OCI-LY3 (cell line): ENCODE data around the gene CPS1.

Source experiments
- H2AFZ ChIP-seq: fragments of 200-600, 300-600 bp; shearing (Covaris generic); 2 replicates; pipeline ENCODE4 v1.6.0; 2014; ENCODE audit warnings: antibody characterized with exemption, low read depth, low read length
- H3K27ac ChIP-seq: fragments of 200-600, 300-600 bp; sonication (generic); 2 replicates; pipeline ENCODE4 v1.5.1; 2014; ENCODE audit warnings: mild to moderate bottlenecking, low read length, moderate library complexity, mixed read lengths
- H3K27me3 ChIP-seq: fragments of 200-600, 300-600 bp; sonication (generic); 2 replicates; pipeline ENCODE4 v1.6.1; 2014; ENCODE audit warnings: low read depth, low read length, mixed read lengths
- H3K36me3 ChIP-seq: fragments of 200-600, 300-600 bp; sonication (generic); replicated peaks from 2 replicates; pipeline ENCODE3; 2014; ENCODE audit warnings: low read depth, low read length, mixed read lengths
- H3K4me1 ChIP-seq: fragments of 300-600, 200-600 bp; sonication (generic); 2 replicates; pipeline ENCODE4 v1.6.1; 2014; ENCODE audit warnings: low read length, mixed read lengths
- H3K4me2 ChIP-seq: fragments of 200-600, 300-600 bp; sonication (generic); 2 replicates; pipeline ENCODE4 v1.6.1; 2014; ENCODE audit warnings: low read length, mixed read lengths
- H3K4me3 ChIP-seq: fragments of 300-600, 200-600 bp; sonication (generic); 2 replicates; pipeline ENCODE4 v1.5.1; 2014; ENCODE audit warnings: antibody characterized with exemption, mild to moderate bottlenecking, low read length, moderate library complexity
- H3K79me2 ChIP-seq: fragments of 300-600, 200-600 bp; shearing (Covaris generic); 2 replicates; pipeline ENCODE4 v1.6.1; 2014; ENCODE audit warnings: mild to moderate bottlenecking, low read length, mixed read lengths
- H3K9ac ChIP-seq: fragments of 300-600, 200-600 bp; shearing (Covaris generic); 2 replicates; pipeline ENCODE4 v1.6.0; 2014; ENCODE audit warnings: mild to moderate bottlenecking, low read length, moderate library complexity
- H3K9me3 ChIP-seq: fragments of 200-600, 300-600 bp; shearing (Covaris generic); 2 replicates; pipeline ENCODE4 v1.6.1; 2014; ENCODE audit warnings: low read length, mixed read lengths; ENCODE audit not compliant: insufficient read depth
- H4K20me1 ChIP-seq: fragments of 200-600, 300-600 bp; sonication (generic); 2 replicates; pipeline ENCODE4 v1.6.1; 2016; ENCODE audit warnings: low read length, mixed read lengths; ENCODE audit not compliant: insufficient read depth
- EZH2phosphoT487 ChIP-seq: fragments of 200-600 bp; shearing (Covaris generic); IDR thresholded peaks from 2 replicates; pipeline ENCODE4 v1.6.1; 2018; ENCODE audit warnings: antibody characterized with exemption, mixed run types, low read depth
- TF ChIP-seq, protein P1 (sequence below): fragments of 200-600, 300-600 bp; sonication (generic); IDR thresholded peaks from 2 replicates; pipeline ENCODE4 v1.5.1; 2014; ENCODE audit warnings: antibody characterized with exemption, low read length, low read depth

CPS1 gene

DNA sequence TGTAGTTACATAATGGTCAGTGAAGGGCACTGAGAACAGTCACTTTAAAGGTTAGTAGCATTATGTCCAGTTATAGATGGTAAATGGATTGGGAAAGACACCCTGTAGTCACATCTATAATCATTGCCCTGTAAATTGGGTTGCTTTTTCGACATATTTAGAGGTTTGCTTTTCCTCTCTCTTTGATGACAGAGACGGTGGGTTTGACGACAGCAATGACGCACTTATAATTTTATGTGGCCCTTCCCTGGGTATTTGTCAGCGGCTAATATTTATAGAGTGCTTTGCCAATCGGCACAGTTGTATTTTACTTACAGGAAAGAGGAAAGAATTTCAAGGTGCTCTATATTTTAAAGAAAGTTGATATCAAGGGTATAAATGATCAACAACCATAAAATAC lies 2.8 kb downstream of the CPS1 start:
- H3K4me1 ChIP-seq, result no peaks in the 10 kb centered on the region; the same call in 1 of the 2 replicates
- TF ChIP-seq, protein P1, sequence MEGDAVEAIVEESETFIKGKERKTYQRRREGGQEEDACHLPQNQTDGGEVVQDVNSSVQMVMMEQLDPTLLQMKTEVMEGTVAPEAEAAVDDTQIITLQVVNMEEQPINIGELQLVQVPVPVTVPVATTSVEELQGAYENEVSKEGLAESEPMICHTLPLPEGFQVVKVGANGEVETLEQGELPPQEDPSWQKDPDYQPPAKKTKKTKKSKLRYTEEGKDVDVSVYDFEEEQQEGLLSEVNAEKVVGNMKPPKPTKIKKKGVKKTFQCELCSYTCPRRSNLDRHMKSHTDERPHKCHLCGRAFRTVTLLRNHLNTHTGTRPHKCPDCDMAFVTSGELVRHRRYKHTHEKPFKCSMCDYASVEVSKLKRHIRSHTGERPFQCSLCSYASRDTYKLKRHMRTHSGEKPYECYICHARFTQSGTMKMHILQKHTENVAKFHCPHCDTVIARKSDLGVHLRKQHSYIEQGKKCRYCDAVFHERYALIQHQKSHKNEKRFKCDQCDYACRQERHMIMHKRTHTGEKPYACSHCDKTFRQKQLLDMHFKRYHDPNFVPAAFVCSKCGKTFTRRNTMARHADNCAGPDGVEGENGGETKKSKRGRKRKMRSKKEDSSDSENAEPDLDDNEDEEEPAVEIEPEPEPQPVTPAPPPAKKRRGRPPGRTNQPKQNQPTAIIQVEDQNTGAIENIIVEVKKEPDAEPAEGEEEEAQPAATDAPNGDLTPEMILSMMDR, result no peak
- TF ChIP-seq EZH2phosphoT487, result no peak
- H3K9ac ChIP-seq, result no peak overlapping the region
- no peaks in the 10 kb centered on the region for H3K79me2 ChIP-seq
- no peak overlapping the region for H3K27ac ChIP-seq
- no peak overlapping the region for H3K4me2 ChIP-seq
- no peaks in the 10 kb centered on the region for H3K36me3 ChIP-seq
- H2AFZ ChIP-seq, result no peak overlapping the region
- no peaks in the 10 kb centered on the region for H3K27me3 ChIP-seq
- H3K4me3 ChIP-seq, result no peak overlapping the region
- H3K9me3 ChIP-seq, result no peaks in the 10 kb centered on the region
- no peaks in the 10 kb centered on the region for H4K20me1 ChIP-seq

DNA sequence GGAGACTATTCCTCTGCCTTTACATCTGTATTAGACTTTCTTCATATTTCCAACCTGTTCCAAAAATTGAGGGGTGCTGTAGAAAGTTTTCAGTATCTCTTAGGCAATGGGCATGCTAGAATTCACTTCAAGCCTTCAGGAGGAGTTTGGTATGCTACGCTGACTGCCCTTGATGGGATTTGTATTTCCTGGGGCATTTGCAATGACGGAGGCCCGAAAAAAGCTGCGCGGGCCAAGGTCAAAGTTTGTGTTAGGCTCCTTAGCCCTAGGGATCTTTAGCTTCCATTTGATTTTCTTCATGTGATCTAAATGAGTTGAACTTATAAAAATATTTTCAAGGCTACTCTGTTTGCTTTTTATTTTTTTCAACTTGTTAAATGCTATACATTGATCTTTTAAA lies 5.1 kb downstream of the CPS1 start:
- Histone ChIP-seq H3K4me3 (no peak overlapping the region), H3K4me1 (no peaks in the 10 kb centered on the region), H3K27ac (no peak overlapping the region), H3K79me2 (no peaks in the 10 kb centered on the region), H3K9ac (no peak overlapping the region), H3K9me3 (no peaks in the 10 kb centered on the region), H2AFZ (no peak overlapping the region), H4K20me1 (no peaks in the 10 kb centered on the region), H3K36me3 (no peaks in the 10 kb centered on the region), H3K4me2 (no peak overlapping the region), H3K27me3 (no peaks in the 10 kb centered on the region)
- TF ChIP-seq EZH2phosphoT487, result no peak
- TF ChIP-seq, protein P1, result no peak

DNA sequence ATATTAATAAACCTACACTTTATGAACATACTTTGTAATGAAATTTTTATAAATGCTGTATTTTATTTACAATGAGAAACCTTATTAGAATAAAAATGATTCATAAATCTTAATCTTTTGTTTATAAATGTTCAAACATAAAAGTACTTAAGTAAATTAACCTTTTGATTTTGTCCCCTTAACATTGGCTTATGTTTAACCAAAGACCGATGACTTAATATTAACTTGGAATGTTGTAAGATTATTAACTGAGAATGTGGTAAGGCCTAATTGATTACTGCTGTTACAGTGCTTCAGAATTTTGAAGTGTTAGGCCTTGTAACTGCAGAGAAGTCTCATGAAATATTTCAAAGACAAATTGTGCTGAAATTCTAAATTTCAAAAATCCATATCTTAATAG lies 5.7 kb downstream of the CPS1 start:
- Histone ChIP-seq H3K9me3 (no peaks in the 10 kb centered on the region), H3K27ac (no peak overlapping the region), H3K36me3 (no peaks in the 10 kb centered on the region), H3K4me1 (no peaks in the 10 kb centered on the region), H4K20me1 (no peaks in the 10 kb centered on the region), H3K79me2 (no peaks in the 10 kb centered on the region), H2AFZ (no peak overlapping the region), H3K9ac (no peak overlapping the region), H3K4me3 (no peak overlapping the region), H3K4me2 (no peak overlapping the region), H3K27me3 (no peaks in the 10 kb centered on the region)
- TF ChIP-seq, protein P1, result no peak
- no peak for TF ChIP-seq EZH2phosphoT487

DNA sequence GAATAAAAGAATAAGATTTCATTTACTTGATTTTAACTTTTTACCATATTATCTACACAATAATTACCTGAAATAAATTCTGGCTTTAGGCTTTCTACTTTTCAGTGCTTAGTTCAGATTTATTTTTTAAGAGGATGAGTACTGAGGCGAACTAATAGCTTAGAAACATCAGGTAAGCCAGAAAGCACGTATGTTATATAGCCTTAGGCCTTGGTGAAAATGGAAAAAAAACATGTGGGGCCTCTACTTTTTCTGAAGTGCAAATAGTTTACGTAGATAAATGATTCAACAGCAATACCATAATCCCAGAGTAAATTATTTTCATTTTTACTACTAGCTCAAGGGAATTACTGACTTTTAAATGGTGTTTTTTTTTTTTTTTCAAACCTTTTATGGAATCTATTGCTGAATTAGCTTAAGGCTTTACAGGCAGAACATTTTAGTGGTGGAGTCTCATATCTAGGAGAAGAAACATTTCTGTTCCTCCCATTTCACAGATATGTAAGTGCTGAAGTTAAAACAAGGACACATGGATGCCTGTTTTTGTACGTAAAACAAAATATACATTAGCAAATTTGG lies 6.2 kb downstream of the CPS1 start:
- Histone ChIP-seq H3K36me3 (no peaks in the 10 kb centered on the region), H3K9ac (no peak overlapping the region), H3K4me2 (no peak overlapping the region), H4K20me1 (no peaks in the 10 kb centered on the region), H3K4me1 (no peaks in the 10 kb centered on the region), H3K27ac (no peak overlapping the region), H3K79me2 (no peaks in the 10 kb centered on the region), H3K4me3 (no peak overlapping the region), H2AFZ (no peak overlapping the region), H3K9me3 (no peaks in the 10 kb centered on the region), H3K27me3 (no peaks in the 10 kb centered on the region)
- TF ChIP-seq EZH2phosphoT487, result no peak
- TF ChIP-seq, protein P1, result no peak
